Epithelial cell of proximal tubule (primary cell): Measurements from ENCODE around the gene TMEM204. TPM values are rescaled to one million over a fixed set of nuclear protein-coding genes. Genes with fewer than 3 reads are reported as not detected.

Experiments
- DNase-seq: peaks from one replicate; pipeline ENCODE4 v3.0.0-alpha.2; 2011; ENCODE audit warnings: low read depth
- H3K4me3 ChIP-seq: 2 replicates; pipeline ENCODE4 v1.5.1; 2011; ENCODE audit warnings: low read depth, mild to moderate bottlenecking, low read length
- total RNA-seq: library from RNA; depleted of rRNA; stranded (reverse); fragments of >200 nt; gene quantifications from 2 replicates; pipeline ENCODE4 v1.2.3, GENCODE V29; 2015
- TF ChIP-seq, protein P1 (sequence below): conservative IDR thresholded peaks from 2 replicates; pipeline ENCODE4 v1.5.1; 2012; ENCODE audit warnings: low read depth, mild to moderate bottlenecking, low read length

Gene TMEM204
- total RNA-seq, 1 donor from 2014 or later, result not detected

DNA sequence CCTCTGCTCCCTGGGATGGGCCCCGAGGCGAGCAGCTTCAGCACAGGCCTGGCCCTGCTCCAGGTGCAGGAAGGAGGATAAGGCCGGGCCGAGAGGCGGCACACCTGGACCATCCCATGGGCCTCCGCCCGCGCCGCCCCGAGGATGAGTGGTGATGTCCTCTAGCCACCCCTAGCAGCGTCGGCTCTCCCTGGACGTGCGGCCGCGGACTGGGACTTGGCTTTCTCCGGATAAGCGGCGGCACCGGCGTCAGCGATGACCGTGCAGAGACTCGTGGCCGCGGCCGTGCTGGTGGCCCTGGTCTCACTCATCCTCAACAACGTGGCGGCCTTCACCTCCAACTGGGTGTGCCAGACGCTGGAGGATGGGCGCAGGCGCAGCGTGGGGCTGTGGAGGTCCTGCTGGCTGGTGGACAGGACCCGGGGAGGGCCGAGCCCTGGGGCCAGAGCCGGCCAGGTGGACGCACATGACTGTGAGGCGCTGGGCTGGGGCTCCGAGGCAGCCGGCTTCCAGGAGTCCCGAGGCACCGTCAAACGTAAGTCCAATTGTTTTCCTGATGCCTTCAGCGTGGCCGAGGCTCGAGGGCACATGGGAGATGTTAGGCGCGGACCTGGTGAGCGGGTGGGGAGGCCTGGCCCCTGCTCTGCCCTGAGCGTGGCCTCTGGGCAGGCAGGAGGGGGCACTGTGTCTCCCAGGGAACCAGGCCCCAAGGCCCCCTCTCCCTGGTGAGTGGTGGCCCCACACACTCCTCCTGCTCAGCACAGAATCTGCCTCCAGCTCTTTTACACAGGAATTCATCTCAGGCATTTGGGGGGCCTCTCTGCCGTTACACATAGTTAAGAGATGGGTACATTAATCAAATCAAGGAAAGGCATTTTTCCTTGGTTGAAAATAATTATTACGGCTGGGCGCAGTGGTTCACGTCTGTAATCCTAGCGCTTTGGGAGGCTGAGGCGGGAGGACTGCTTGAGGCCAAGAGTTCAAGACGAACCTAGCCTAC, 855 bp downstream of the TMEM204 start:
- no peak for DNase-seq
- TF ChIP-seq, protein P1, sequence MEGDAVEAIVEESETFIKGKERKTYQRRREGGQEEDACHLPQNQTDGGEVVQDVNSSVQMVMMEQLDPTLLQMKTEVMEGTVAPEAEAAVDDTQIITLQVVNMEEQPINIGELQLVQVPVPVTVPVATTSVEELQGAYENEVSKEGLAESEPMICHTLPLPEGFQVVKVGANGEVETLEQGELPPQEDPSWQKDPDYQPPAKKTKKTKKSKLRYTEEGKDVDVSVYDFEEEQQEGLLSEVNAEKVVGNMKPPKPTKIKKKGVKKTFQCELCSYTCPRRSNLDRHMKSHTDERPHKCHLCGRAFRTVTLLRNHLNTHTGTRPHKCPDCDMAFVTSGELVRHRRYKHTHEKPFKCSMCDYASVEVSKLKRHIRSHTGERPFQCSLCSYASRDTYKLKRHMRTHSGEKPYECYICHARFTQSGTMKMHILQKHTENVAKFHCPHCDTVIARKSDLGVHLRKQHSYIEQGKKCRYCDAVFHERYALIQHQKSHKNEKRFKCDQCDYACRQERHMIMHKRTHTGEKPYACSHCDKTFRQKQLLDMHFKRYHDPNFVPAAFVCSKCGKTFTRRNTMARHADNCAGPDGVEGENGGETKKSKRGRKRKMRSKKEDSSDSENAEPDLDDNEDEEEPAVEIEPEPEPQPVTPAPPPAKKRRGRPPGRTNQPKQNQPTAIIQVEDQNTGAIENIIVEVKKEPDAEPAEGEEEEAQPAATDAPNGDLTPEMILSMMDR, result no peak
- no peak overlapping the region for H3K4me3 ChIP-seq

DNA sequence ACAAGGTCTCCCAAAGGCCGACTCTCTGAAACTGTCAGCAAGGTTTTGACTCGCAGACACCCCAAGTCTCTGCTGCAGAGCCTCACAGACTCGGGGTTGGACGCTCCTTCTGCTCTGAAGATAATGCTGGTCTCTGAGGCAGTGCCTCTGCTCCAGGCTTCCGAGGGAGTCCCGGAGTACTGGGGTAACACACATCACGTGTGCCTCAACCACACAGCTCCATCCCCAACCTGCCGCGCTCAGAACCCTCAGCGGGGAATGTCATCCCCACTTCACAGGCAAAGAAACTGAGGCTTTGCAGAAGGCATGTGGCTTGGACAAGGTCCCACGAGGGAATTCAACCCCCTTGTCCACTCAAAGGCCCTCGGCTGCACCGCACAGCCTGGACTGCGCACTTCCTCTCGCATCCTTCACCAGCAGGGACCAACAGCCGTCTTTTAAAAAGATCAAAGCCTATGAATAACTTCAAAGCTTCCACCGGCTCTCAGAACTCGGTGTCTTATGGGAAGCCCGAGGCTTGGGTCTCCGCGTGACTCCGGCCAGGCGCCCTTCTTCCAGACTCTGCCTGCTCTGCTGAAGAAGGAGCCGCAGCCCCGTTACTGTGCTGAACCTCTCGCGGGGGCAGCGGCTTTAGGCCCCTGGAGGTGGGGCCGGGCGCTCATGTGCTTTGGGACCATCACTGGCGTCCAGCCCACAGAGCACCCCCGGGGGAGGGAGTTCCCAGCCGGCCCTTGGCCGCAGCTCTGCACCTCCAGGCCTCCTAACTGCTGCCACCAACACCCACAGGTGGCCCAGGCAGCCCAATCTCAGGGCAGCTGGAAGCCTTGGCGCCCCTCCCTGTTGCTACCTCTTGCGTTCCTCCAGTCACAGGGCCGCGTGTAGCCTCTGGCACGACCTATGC, 2.2 kb downstream of the TMEM204 start:
- TF ChIP-seq, protein P1, result no peak
- H3K4me3 ChIP-seq, result no peak overlapping the region
- DNase-seq, result no peak

DNA sequence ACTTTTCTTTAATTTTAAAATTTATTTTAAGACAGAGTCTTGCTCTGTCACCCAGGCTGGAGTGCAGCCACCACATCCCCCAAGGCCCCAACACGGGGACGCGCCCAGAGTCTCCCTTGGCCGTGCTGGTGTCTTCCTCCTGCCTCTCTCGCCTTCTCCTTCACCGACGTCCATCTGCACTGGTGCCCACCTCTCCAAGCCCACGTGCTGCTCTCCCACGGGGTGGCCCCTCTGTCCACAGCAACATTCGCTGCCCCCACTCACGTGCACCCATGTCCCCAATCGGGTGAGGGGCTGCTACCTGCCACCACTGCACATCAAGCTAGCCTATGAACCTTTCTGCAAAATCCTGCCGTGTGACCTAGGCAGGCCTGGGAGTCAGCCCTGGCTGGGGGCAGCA, 3.1 kb downstream of the TMEM204 start:
- H3K4me3 ChIP-seq, result no peak overlapping the region
- TF ChIP-seq, protein P1, result no peak
- DNase-seq, result no peak

GRCh38 chr16:1537138-1537577, 3.7 kb downstream of the TMEM204 start:
- no peak overlapping the region for H3K4me3 ChIP-seq
- TF ChIP-seq, protein P1, result no peak
- no peak for DNase-seq

DNA sequence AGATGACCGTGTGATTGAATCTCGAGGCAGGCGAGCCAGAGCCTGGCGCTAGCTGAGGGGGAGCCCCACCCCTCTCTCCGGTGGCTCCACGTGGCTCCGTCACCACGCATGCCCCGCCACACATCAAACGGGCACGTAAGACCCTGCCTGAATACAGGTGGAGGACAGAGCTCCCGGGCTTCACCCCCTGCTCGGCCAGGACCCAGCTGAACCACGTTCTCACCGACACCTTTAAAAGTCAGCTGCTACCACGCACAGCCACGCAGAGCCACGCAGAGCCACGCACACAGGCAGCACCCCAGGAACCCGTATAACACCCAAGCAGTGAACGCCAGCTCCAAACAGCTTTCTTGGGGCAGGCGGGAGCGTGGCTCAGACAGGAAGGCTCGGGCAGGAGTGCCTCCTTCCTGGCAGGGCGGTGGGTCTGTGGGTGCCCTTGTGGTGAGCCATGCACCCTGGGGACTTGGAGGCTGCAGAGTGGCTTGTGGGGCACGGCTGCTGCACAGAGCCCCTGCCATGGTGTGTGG, 4.4 kb downstream of the TMEM204 start:
- TF ChIP-seq, protein P1, result no peak
- H3K4me3 ChIP-seq, result no peak overlapping the region
- no peak for DNase-seq

DNA sequence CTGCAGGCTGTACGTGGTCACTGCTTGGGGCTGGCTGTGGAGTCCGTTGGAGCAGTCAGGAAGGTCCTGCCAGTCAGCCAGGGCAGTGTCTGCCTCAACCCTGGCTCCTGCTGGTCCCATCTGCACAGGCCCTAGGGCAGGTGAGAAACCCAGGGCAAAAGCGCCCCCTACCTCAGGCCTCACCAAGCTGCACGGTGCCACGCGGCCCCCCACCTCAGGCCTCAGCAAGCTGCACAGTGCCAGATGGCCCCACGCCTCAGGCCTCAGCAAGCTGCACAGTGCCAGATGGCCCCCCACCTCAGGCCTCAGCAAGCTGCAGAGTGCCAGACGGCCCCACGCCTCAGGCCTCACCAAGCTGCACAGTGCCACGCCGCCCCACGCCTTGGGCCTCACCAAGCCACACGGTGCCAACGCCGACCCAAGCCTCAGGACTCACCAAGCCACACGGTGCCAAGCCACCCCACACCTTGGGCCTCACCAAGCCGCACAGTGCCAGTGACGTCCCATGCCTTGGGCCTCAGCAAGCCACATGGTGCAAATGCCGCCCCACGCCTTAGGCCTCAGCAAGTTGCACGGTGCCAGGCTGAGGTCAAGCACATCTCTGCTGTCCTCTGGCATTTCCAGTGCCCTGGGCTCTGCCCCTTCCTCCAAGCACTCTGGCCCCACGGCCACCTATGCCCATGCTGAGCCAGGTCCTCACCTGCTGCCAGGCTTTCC, 5.5 kb downstream of the TMEM204 start:
- no peak for DNase-seq
- no peak overlapping the region for H3K4me3 ChIP-seq
- TF ChIP-seq, protein P1, result no peak
